CD14-positive monocyte (primary cell): ENCODE measurements around the gene TEX19. TPM values are rescaled to one million over a fixed set of nuclear protein-coding genes. Genes with fewer than 3 reads are reported as not detected.

ENCODE experiments used
- DNase-seq, 3 donors: peaks; one replicate each; pipeline ENCODE4 v3.0.0-alpha.2; 2011 to 2022
- H2AFZ ChIP-seq: 2 replicates; pipeline ENCODE4 v1.6.0; 2012; ENCODE audit warnings: mild to moderate bottlenecking, low read depth, low read length, inconsistent platforms; ENCODE audit not compliant: insufficient read depth, poor library complexity, severe bottlenecking
- H3K27ac ChIP-seq, 2 donors: 1 replicate in 1 of 2; 2 replicates in 1 of 2; pipeline ENCODE4 v1.5.1; 2012 to 2013; ENCODE audit warnings: low read length in 2 of 2, control low read depth in 1 of 2, inconsistent platforms in 1 of 2, low read depth in 1 of 2, mild to moderate bottlenecking in 1 of 2
- H3K27me3 ChIP-seq, 2 donors: one replicate each; pipeline versions ENCODE4 v1.6.0 to v1.6.1; 2011 to 2013; ENCODE audit warnings: low read length in 2 of 2; ENCODE audit not compliant: control insufficient read depth in 2 of 2, insufficient read depth in 2 of 2
- H3K36me3 ChIP-seq, 2 donors: replicated peaks in 1 of 2; 1 replicate in 1 of 2; 2 replicates in 1 of 2; pipeline versions ENCODE4 v1.5.1 to v1.6.1; 2012 to 2013; ENCODE audit warnings: low read length in 2 of 2, control low read depth in 1 of 2, inconsistent platforms in 1 of 2, mild to moderate bottlenecking in 1 of 2; ENCODE audit not compliant: insufficient read depth in 2 of 2, control insufficient read depth in 1 of 2
- H3K4me1 ChIP-seq, 2 donors: 1 replicate in 1 of 2; 2 replicates in 1 of 2; pipeline versions ENCODE4 v1.5.1 to v1.6.1; 2012 to 2013; ENCODE audit warnings: low read length in 2 of 2, control low read depth in 1 of 2, inconsistent platforms in 1 of 2, mild to moderate bottlenecking in 1 of 2, moderate library complexity in 1 of 2; ENCODE audit not compliant: insufficient read depth in 2 of 2, control insufficient read depth in 1 of 2
- H3K4me2 ChIP-seq: replicated peaks from 2 replicates; pipeline ENCODE3; 2012; ENCODE audit warnings: low read length, moderate library complexity, mild to moderate bottlenecking; ENCODE audit not compliant: poor library complexity, severe bottlenecking; ENCODE audit errors: extremely low read depth
- H3K4me3 ChIP-seq, 3 experiments: fragments of 200-600 bp in 1 of 3; sonication (generic) in 1 of 3; replicated peaks in 1 of 3; 1 replicate in 2 of 3; 2 replicates in 1 of 3; pipeline ENCODE4 v1.5.1; 2011 to 2013; ENCODE audit warnings: low read length in 3 of 3, mild to moderate bottlenecking in 3 of 3, control low read depth in 2 of 3, low read depth in 2 of 3, inconsistent platforms in 1 of 3, moderate library complexity in 1 of 3
- H3K79me2 ChIP-seq: 2 replicates; pipeline ENCODE4 v1.6.0; 2012; ENCODE audit warnings: mild to moderate bottlenecking, control low read depth, inconsistent platforms, low read length, moderate library complexity; ENCODE audit not compliant: insufficient read depth
- H3K9ac ChIP-seq: 2 replicates; pipeline ENCODE4 v1.6.0; 2017; ENCODE audit warnings: low read length, mild to moderate bottlenecking; ENCODE audit not compliant: insufficient read depth, poor library complexity, severe bottlenecking
- H3K9me3 ChIP-seq, 2 donors: replicated peaks in 1 of 2; 1 replicate in 1 of 2; 2 replicates in 1 of 2; pipeline versions ENCODE4 v1.5.1 to v1.6.1; 2012 to 2013; ENCODE audit warnings: low read length in 2 of 2, control low read depth in 1 of 2; ENCODE audit not compliant: control insufficient read depth in 1 of 2, insufficient read depth in 1 of 2
- H4K20me1 ChIP-seq: 2 replicates; pipeline ENCODE4 v1.6.0; 2012; ENCODE audit warnings: mild to moderate bottlenecking, low read length, control low read depth, moderate library complexity; ENCODE audit not compliant: insufficient read depth
- H3K27ac Mint-ChIP-seq, 7 donors: one replicate each; pipeline ENCODE4 v1.8.0; 2020; ENCODE audit warnings: mild to moderate bottlenecking in 7 of 7, mixed read lengths in 7 of 7, moderate library complexity in 6 of 7, inconsistent platforms in 2 of 7
- H3K27me3 Mint-ChIP-seq, 3 donors: one replicate each; pipeline ENCODE4 v1.8.0; 2021 to 2022; ENCODE audit warnings: low read depth in 3 of 3, mild to moderate bottlenecking in 3 of 3, mixed read lengths in 3 of 3, moderate library complexity in 3 of 3, inconsistent platforms in 1 of 3
- H3K36me3 Mint-ChIP-seq, 2 donors: one replicate each; pipeline ENCODE4 v1.8.0; 2020; ENCODE audit warnings: mixed read lengths in 2 of 2, inconsistent platforms in 1 of 2, mild to moderate bottlenecking in 1 of 2
- H3K4me1 Mint-ChIP-seq: one replicate; pipeline ENCODE4 v1.8.0; 2020; ENCODE audit warnings: mild to moderate bottlenecking, mixed read lengths
- H3K4me3 Mint-ChIP-seq, 2 donors: one replicate each; pipeline ENCODE4 v1.8.0; 2020; ENCODE audit warnings: mild to moderate bottlenecking in 2 of 2, mixed read lengths in 2 of 2, moderate library complexity in 1 of 2
- H3K9me3 Mint-ChIP-seq, 7 donors: one replicate each; pipeline ENCODE4 v1.8.0; 2020 to 2022; ENCODE audit warnings: mixed read lengths in 7 of 7, mild to moderate bottlenecking in 6 of 7, moderate library complexity in 6 of 7, inconsistent platforms in 2 of 7
- WGBS: methylation state at CpG from one replicate; pipeline ENCODE4 v1.1.5; 2013; ENCODE audit warnings: missing lambda C conversion rate; ENCODE audit not compliant: insufficient coverage; 5-methylcytosine and 5-hydroxymethylcytosine counted together
- intact Hi-C, 2 donors: fragments of 100-400 bp; cut with micrococcal nuclease; formaldehyde crosslinking; loops; one replicate each; pipeline versions ENCODE4 v1.15.0 to v1.15.1; 2023
- polyA plus RNA-seq, 3 donors: library from polyadenylated mRNA; depleted of rRNA in 1 of 3; unstranded in 2 of 3; stranded (reverse) in 1 of 3; fragments of 300-500 nt in 2 of 3; fragments of >200 nt in 1 of 3; fragmentation: Illumina TruSeq in 2 of 3; gene quantifications; 1 replicate in 2 of 3; 2 replicates in 1 of 3; pipeline ENCODE4 v1.2.3, GENCODE V29; 2012 to 2021
- TF ChIP-seq, protein P1 (sequence below): fragments of 200-600 bp; IDR thresholded peaks from one replicate; pipeline ENCODE4 v1.8.0; 2022; ENCODE audit warnings: antibody characterized with exemption, mild to moderate bottlenecking

Gene TEX19
- polyA plus RNA-seq, 3 donors, result not detected

DNA sequence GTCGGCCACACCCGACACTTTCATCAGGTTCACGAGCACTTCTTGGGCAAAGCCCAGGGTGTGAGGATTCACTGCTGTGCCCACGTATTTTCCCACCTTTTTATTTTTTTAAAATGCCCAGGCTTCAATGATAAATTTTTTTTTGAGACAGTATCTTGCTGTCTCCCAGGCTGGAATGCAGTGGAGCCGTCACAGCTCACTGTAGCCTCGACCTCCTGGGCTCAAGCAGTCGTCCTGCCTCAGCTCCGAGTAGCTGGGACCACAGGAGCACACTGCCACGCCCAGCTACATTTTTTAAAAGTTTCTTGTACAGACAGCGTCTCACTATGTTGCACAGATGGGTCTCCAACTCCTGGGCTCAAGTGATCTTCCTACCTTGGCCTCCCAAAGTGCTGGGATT, 30.3 kb downstream of the TEX19 start:
- H4K20me1 ChIP-seq, result no peaks in the 10 kb centered on the region
- no peak for DNase-seq
- no peak overlapping the region for H3K4me2 ChIP-seq
- H3K4me3 ChIP-seq, result no peak overlapping the region
- no peak overlapping the region for H3K9ac ChIP-seq
- Mint-ChIP-seq H3K27ac (no peak overlapping the region), H3K4me1 (peaks cover 14% of the 10 kb centered on the region), H3K4me3 (no peak overlapping the region), H3K9me3 (peaks cover 0 to 6% (median 0%) of the 10 kb centered on the region in 7 donors), H3K27me3 (peaks cover 13 to 37% (median 33%) of the 10 kb centered on the region in 3 donors), H3K36me3 (peaks cover 23 to 30% of the 10 kb centered on the region in 2 donors)
- H3K4me1 ChIP-seq, result peaks cover 10 to 11% of the 10 kb centered on the region in 2 donors
- peaks cover 0 to 27% of the 10 kb centered on the region in 2 donors for H3K27me3 ChIP-seq
- H3K36me3 ChIP-seq, result peaks cover 0 to 20% of the 10 kb centered on the region in 2 donors
- no peaks in the 10 kb centered on the region for H3K79me2 ChIP-seq
- no peak overlapping the region for H3K27ac ChIP-seq
- no peaks in the 10 kb centered on the region for H3K9me3 ChIP-seq
- WGBS, result 93% methylated on average over 8 of the region's 10 CpGs
- TF ChIP-seq, protein P1, sequence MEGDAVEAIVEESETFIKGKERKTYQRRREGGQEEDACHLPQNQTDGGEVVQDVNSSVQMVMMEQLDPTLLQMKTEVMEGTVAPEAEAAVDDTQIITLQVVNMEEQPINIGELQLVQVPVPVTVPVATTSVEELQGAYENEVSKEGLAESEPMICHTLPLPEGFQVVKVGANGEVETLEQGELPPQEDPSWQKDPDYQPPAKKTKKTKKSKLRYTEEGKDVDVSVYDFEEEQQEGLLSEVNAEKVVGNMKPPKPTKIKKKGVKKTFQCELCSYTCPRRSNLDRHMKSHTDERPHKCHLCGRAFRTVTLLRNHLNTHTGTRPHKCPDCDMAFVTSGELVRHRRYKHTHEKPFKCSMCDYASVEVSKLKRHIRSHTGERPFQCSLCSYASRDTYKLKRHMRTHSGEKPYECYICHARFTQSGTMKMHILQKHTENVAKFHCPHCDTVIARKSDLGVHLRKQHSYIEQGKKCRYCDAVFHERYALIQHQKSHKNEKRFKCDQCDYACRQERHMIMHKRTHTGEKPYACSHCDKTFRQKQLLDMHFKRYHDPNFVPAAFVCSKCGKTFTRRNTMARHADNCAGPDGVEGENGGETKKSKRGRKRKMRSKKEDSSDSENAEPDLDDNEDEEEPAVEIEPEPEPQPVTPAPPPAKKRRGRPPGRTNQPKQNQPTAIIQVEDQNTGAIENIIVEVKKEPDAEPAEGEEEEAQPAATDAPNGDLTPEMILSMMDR, result no peak
- intact Hi-C loops, result no loop called here
- H2AFZ ChIP-seq, result no peak overlapping the region

DNA sequence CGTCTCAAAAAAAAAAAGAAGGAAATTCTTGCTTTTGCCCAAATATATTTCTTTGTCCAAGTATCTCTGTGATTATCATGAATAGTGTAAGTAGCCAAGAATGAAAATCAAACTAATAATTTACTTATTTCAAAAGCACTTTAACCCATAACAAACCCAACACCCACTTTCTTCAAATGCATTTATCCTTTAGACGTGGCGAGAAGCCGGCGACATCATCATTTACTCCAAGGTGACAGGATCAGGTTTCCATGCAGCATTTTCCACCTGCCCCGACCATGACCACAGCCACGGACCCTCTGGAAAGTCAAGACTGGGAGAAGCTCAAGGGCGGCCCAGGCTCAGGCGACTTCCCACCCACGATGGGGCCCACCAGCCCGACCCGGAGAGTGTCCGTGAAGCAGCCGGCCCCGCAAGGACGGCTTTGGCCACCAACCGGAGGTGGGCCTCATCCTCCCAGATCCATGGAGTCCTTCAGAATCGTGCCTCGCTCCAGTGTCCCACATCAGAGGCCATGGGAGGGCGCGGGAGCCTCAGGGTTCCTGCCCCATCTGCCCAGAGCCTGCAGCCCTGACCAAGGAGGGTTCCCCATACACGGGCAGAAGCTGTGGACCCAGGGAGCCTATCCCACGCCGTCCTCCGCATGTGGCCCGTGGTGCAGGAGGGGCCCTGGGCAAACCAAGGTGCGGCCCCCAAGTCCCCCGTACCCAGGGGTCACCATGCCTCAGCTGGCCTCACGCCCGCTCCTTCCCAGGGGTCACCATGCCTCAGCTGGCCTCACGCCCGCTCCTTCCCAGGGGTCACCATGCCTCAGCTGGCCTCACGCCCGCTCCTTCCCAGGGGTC, 31.2 kb downstream of the TEX19 start:
- no peak overlapping the region for H3K4me3 ChIP-seq
- peaks cover 10 to 11% of the 10 kb centered on the region in 2 donors for H3K4me1 ChIP-seq
- no peak overlapping the region for H3K27ac ChIP-seq
- no peaks in the 10 kb centered on the region for H3K79me2 ChIP-seq
- no peak overlapping the region for H2AFZ ChIP-seq
- DNase-seq, result no peak
- Mint-ChIP-seq H3K27ac (no peak overlapping the region), H3K9me3 (peaks cover 0 to 6% (median 0%) of the 10 kb centered on the region in 7 donors), H3K4me3 (no peak overlapping the region), H3K36me3 (peaks cover 23 to 37% of the 10 kb centered on the region in 2 donors), H3K27me3 (peaks cover 13 to 28% (median 26%) of the 10 kb centered on the region in 3 donors), H3K4me1 (peaks cover 14% of the 10 kb centered on the region)
- intact Hi-C loops, result no loop called here
- TF ChIP-seq, protein P1, result no peak
- H3K9ac ChIP-seq, result no peak overlapping the region
- H4K20me1 ChIP-seq, result no peaks in the 10 kb centered on the region
- 95% methylated on average over 26 of the region's 34 CpGs for WGBS
- H3K9me3 ChIP-seq, result no peaks in the 10 kb centered on the region
- peaks cover 0 to 20% of the 10 kb centered on the region in 2 donors for H3K36me3 ChIP-seq
- peaks cover 0 to 19% of the 10 kb centered on the region in 2 donors for H3K27me3 ChIP-seq
- no peak overlapping the region for H3K4me2 ChIP-seq
